Smooth muscle cell (in vitro differentiated cells): ENCODE measurements around the gene COL16A1. TPM values are rescaled to one million over a fixed set of nuclear protein-coding genes. Genes with fewer than 3 reads are reported as not detected.

Source experiments
- DNase-seq: peaks from one replicate; lab custom pipeline; 2025; ENCODE audit not compliant: unreplicated experiment; lab: John Stamatoyannopoulos, UW
- H2AFZ ChIP-seq: fragments of 200-600 bp; sonication (generic); 2 replicates; pipeline ENCODE4 v1.6.0; 2016; ENCODE audit warnings: antibody characterized with exemption, low read depth, mild to moderate bottlenecking
- H3F3A ChIP-seq: fragments of 200-600 bp; sonication (generic); 2 replicates; pipeline ENCODE4 v1.6.0; 2017; ENCODE audit warnings: antibody characterized with exemption, low read depth
- H3K27ac ChIP-seq: fragments of 200-600 bp; sonication (generic); 2 replicates; pipeline ENCODE4 v1.5.1; 2016; ENCODE audit warnings: low read depth, mild to moderate bottlenecking
- H3K27me3 ChIP-seq: fragments of 200-600 bp; sonication (generic); 2 replicates; pipeline ENCODE4 v1.6.1; 2016; ENCODE audit warnings: low read depth, mild to moderate bottlenecking
- H3K36me3 ChIP-seq: fragments of 200-600 bp; sonication (generic); 2 replicates; pipeline ENCODE4 v1.5.1; 2016; ENCODE audit warnings: low read depth
- H3K4me1 ChIP-seq: fragments of 200-600 bp; sonication (generic); 2 replicates; pipeline ENCODE4 v1.5.1; 2016; ENCODE audit warnings: low read depth
- H3K4me2 ChIP-seq: fragments of 200-600 bp; sonication (generic); 2 replicates; pipeline ENCODE4 v1.6.0; 2016; ENCODE audit warnings: mild to moderate bottlenecking
- H3K4me3 ChIP-seq: fragments of 200-600 bp; sonication (generic); 2 replicates; pipeline ENCODE4 v1.5.1; 2016; ENCODE audit warnings: mild to moderate bottlenecking
- H3K79me2 ChIP-seq: fragments of 200-600 bp; sonication (generic); 2 replicates; pipeline ENCODE4 v1.6.0; 2016; ENCODE audit warnings: low read depth, mild to moderate bottlenecking
- H3K9ac ChIP-seq: fragments of 200-600 bp; sonication (generic); 2 replicates; pipeline ENCODE4 v1.6.0; 2016; ENCODE audit warnings: low read depth
- H3K9me3 ChIP-seq: fragments of 200-600 bp; sonication (generic); replicated peaks from 2 replicates; pipeline ENCODE4 v1.5.1; 2016; ENCODE audit warnings: low read depth
- H4K20me1 ChIP-seq: fragments of 200-600 bp; sonication (generic); 2 replicates; pipeline ENCODE4 v1.6.0; 2016; ENCODE audit warnings: low read depth
- CTCF ChIP-seq: fragments of 200-600 bp; sonication (generic); IDR thresholded peaks from 2 replicates; pipeline ENCODE4 v1.5.1; 2017; ENCODE audit warnings: borderline replicate concordance, mild to moderate bottlenecking, antibody characterized with exemption; ENCODE audit not compliant: insufficient read depth, poor library complexity, severe bottlenecking
- WGBS: methylation state at CpG from one replicate; pipeline ENCODE4 v1.1.7; 2016; ENCODE audit warnings: low lambda C conversion rate; 5-methylcytosine and 5-hydroxymethylcytosine counted together
- polyA plus RNA-seq: library from polyadenylated mRNA; unstranded; fragments of >200 nt; fragmentation: Nextera tagmentation; extraction: Ambion mirVana; gene quantifications from 2 replicates; pipeline ENCODE4 v1.2.1, GENCODE V29; 2016
- total RNA-seq: library from RNA; depleted of rRNA; stranded (reverse); fragments of >200 nt; gene quantifications from 2 replicates; pipeline ENCODE4 v1.2.3, GENCODE V29; 2014

The COL16A1 gene
- total and polyA plus RNA-seq, 2 experiments from 2014 or later, result 67.3 to 152 TPM

- H3K27ac ChIP-seq, result peak overlapping the region; percentile 57
- no peaks in the 10 kb centered on the region for H3K27me3 ChIP-seq
- peaks cover 24% of the 10 kb centered on the region for H3F3A ChIP-seq
- no peaks in the 10 kb centered on the region for H3K9me3 ChIP-seq
- no peak overlapping the region for H2AFZ ChIP-seq
- H3K4me1 ChIP-seq, result no peaks in the 10 kb centered on the region
- no peak overlapping the region for H3K4me3 ChIP-seq
- H4K20me1 ChIP-seq, result no peaks in the 10 kb centered on the region
- no peaks in the 10 kb centered on the region for H3K79me2 ChIP-seq
- no peak overlapping the region for H3K9ac ChIP-seq
- no peak overlapping the region for H3K4me2 ChIP-seq
- H3K36me3 ChIP-seq, result no peaks in the 10 kb centered on the region
- 38% methylated on average over 1 of the region's 1 CpG for WGBS
- TF ChIP-seq CTCF, result no peak
- no peak for DNase-seq
Observed at GRCh38 chr1:31651089-31651420, 52.8 kb downstream of the COL16A1 start.

DNA sequence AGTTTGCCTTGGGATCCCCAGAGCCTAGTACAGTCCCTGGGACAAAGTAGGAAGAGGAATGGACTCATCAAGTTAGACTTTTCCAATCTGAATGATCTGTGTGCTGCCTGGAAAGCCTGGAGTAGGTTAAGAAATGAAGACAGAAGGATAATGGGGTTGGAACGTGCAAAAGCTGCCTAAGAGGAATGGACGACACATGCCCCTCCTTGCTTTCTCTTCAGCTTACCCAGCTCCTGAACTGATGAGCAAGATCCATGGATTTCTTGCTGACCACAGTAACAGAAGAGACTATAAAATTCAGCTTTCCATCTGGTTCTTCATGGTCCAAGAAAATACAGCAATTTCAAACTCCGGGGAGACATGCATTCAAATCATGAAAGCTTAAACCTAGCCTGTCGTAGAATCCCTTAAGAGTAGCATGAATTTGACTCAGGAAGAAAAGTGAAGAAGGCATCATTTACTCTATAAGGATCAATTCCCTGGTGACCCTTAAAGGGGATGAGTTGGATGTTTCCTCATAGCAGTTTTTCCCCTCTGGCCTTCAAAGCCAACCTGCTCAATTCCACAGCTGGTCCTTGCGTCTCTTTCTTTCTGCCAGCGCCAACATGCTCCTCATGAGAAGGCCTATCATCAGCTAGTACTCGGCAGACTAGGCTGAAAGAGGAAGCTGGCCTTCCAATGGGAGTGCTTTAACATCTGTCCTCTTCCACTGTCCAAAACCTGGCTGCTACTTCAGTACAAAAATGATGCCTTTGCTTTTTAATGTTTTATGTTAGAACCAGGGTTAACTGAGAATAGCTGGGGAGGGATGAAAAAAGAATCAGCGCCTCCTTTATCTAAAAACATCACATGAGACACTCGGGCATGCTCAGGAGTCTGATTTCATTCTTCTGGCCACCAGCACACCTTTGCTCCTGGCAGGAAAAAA is 53.4 kb downstream of the COL16A1 start:
- Histone ChIP-seq H3K27me3 (no peaks in the 10 kb centered on the region), H4K20me1 (no peaks in the 10 kb centered on the region), H3K79me2 (no peaks in the 10 kb centered on the region), H3K4me3 (no peak overlapping the region), H3F3A (peaks cover 21% of the 10 kb centered on the region), H3K27ac (peak overlapping the region; percentile 57), H3K36me3 (no peaks in the 10 kb centered on the region), H3K9ac (no peak overlapping the region), H3K4me2 (no peak overlapping the region), H3K4me1 (peaks cover 4% of the 10 kb centered on the region), H3K9me3 (no peaks in the 10 kb centered on the region), H2AFZ (no peak overlapping the region)
- no peak for TF ChIP-seq CTCF
- no peak for DNase-seq
- 78% methylated on average over 9 of the region's 9 CpGs for WGBS

DNA sequence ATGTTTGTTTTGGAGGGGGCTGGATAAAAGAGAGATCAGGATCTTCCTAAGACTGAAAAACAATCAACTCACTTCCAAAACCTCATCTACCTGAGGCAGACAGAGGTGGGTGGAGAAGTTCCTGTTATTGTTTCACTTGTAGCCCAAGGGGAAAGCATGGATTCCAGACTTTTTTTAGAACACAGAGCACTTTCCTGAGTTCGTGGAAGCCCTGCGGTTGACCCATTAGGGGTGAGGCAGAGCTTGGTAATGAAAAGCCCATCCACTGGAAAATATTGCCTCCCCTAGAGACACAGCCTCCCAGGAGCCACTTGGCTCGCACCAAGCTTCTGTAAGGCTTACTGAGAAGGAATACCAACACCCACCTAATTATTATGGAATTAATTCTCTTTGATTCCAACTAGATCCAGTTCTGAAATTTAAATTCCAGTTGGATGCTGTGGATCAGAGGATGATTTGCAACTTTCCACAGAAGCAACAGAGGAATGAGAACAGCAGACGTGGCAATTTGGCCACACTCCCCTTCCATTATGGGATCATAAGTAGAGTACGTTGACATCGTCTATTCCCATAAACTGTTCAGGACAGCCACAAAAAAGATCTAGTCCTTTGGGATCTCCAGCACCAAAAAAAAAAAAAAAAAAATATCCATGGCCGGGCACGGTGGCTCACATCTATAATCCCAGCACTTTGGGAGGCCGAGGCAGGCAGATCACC is 55.0 kb downstream of the COL16A1 start:
- Histone ChIP-seq H3K4me3 (no peak overlapping the region), H3K9me3 (no peaks in the 10 kb centered on the region), H3K9ac (no peak overlapping the region), H3K27ac (no peak overlapping the region), H3K4me1 (peaks cover 7% of the 10 kb centered on the region), H3K27me3 (no peaks in the 10 kb centered on the region), H3F3A (peaks cover 21% of the 10 kb centered on the region), H3K79me2 (peaks cover 6% of the 10 kb centered on the region), H3K4me2 (no peak overlapping the region), H4K20me1 (no peaks in the 10 kb centered on the region), H3K36me3 (no peaks in the 10 kb centered on the region), H2AFZ (no peak overlapping the region)
- 68% methylated on average over 9 of the region's 9 CpGs for WGBS
- DNase-seq, result no peak
- TF ChIP-seq CTCF, result no peak
